Measurements from ENCODE around the gene ADAM17.

ADAM17 gene

GRCh38 chr2:9549420-9549819 is 6.2 kb downstream of the ADAM17 start:
- Histone ChIP-seq H3K4me1 (ENCODE audit: control insufficient read depth in 1 of 2, insufficient read depth in 1 of 2, low read depth in 1 of 2, low read length in 1 of 2) (peaks cover 58 to 77% of the 10 kb centered on the region in 2 experiments), H3K27me3 (no peaks in the 10 kb centered on the region), H3K9me3 (no peaks in the 10 kb centered on the region), H3K36me3 (no peaks in the 10 kb centered on the region), H3K4me3 (ENCODE audit: low read depth in 1 of 2, low read length in 1 of 2) (no peak overlapping the region), H3K27ac (peak overlapping the region; percentile 81)
- TF ChIP-seq, protein P1, sequence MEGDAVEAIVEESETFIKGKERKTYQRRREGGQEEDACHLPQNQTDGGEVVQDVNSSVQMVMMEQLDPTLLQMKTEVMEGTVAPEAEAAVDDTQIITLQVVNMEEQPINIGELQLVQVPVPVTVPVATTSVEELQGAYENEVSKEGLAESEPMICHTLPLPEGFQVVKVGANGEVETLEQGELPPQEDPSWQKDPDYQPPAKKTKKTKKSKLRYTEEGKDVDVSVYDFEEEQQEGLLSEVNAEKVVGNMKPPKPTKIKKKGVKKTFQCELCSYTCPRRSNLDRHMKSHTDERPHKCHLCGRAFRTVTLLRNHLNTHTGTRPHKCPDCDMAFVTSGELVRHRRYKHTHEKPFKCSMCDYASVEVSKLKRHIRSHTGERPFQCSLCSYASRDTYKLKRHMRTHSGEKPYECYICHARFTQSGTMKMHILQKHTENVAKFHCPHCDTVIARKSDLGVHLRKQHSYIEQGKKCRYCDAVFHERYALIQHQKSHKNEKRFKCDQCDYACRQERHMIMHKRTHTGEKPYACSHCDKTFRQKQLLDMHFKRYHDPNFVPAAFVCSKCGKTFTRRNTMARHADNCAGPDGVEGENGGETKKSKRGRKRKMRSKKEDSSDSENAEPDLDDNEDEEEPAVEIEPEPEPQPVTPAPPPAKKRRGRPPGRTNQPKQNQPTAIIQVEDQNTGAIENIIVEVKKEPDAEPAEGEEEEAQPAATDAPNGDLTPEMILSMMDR (IDR thresholded peaks at IDR 0.05) = no peak

DNA sequence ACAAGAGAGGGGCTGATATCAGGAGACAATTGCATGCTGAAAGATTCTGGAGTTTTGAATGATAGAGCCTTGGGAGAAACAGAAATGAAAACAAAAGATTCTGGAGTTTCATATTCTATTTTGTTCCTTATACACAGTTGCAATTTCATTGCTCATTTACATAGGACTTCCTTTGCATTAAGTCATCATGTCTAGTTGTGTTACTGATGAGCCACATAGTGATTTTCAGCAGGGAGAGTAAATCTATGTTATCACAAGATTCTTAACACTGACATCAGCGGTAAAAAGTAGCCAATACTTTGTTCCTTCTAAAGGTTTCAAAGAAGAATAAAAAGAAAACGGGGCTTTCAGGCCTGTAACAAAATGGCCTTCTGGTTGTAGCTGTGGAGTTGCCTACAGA is 7.1 kb downstream of the ADAM17 start:
- H3K27me3 ChIP-seq = no peaks in the 10 kb centered on the region
- peak overlapping the region; percentile 81 for H3K27ac ChIP-seq
- TF ChIP-seq, protein P1 (IDR thresholded peaks at IDR 0.05) = no peak
- H3K4me1 ChIP-seq (ENCODE audit: control insufficient read depth in 1 of 2, insufficient read depth in 1 of 2, low read depth in 1 of 2, low read length in 1 of 2) = peaks cover 55 to 70% of the 10 kb centered on the region in 2 experiments
- no peaks in the 10 kb centered on the region for H3K36me3 ChIP-seq
- H3K9me3 ChIP-seq = no peaks in the 10 kb centered on the region
- H3K4me3 ChIP-seq (ENCODE audit: low read depth in 1 of 2, low read length in 1 of 2) = no peak overlapping the region

DNA sequence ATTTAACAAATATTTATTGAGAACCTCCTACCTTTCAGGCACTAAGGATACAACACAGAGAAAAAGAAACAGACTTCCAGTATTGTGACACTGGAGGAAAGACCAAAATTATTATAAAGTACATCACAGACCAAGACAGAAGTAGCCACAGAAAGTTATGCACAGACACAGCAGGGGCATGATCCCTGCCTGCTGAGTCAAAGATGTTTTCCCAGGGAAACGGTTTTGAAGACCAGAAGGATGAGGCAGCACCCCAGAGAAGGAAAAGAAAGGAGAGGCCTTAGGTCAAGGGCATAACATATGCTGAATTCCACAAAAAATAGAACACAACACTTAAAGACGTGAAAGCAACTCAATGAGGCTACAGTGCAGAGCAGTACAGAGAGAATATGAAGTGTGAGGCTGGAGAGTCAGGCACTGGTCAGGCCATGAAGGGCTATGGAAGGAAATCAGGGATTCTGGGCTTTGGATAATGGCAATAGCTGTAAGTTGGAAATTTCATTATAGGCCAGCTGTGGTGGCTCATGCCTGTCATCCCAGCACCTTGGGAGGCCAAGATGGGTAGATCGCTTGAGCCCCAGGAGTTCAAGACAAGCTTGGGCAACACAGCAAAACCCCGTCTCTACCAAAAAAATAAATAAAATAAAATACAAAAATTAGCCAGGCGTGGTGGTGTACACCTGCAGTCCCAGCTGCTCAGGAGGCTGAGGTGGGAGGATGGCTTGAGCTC is 8.2 kb downstream of the ADAM17 start:
- H3K4me3 ChIP-seq (ENCODE audit: low read depth in 1 of 2, low read length in 1 of 2) = no peak overlapping the region
- H3K9me3 ChIP-seq = no peaks in the 10 kb centered on the region
- H3K27me3 ChIP-seq = no peaks in the 10 kb centered on the region
- peak overlapping the region; percentile 81 for H3K27ac ChIP-seq
- H3K36me3 ChIP-seq = peaks cover 6% of the 10 kb centered on the region
- H3K4me1 ChIP-seq (ENCODE audit: control insufficient read depth in 1 of 2, insufficient read depth in 1 of 2, low read depth in 1 of 2, low read length in 1 of 2) = peaks cover 50 to 61% of the 10 kb centered on the region in 2 experiments
- TF ChIP-seq, protein P1 (IDR thresholded peaks at IDR 0.05) = no peak

DNA sequence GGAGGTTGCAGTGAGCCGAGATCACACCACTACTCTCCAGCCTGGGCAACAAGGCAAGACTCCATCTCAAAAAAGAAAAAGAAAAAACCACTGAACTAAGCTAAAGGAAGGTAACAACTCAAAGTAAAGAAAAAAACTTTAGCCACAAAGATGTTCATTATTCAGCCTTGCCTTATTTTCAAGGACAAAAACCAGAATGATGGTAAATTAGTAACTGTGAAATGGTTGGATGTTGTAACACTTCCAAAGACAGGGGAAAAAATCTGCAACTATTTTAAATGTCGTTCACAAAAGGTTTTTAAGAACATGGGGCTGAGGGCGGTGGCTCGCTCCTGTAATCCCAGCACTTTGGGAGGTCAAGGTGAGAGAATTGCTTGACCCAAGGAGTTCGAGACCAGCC is 10.1 kb downstream of the ADAM17 start:
- H3K36me3 ChIP-seq = peaks cover 6% of the 10 kb centered on the region
- H3K4me1 ChIP-seq (ENCODE audit: control insufficient read depth in 1 of 2, insufficient read depth in 1 of 2, low read depth in 1 of 2, low read length in 1 of 2) = peaks cover 34 to 41% of the 10 kb centered on the region in 2 experiments
- H3K9me3 ChIP-seq = no peaks in the 10 kb centered on the region
- TF ChIP-seq, protein P1 (IDR thresholded peaks at IDR 0.05) = no peak
- H3K27me3 ChIP-seq = no peaks in the 10 kb centered on the region
- no peak overlapping the region for H3K27ac ChIP-seq
- no peak overlapping the region for H3K4me3 ChIP-seq (ENCODE audit: low read depth in 1 of 2, low read length in 1 of 2)

DNA sequence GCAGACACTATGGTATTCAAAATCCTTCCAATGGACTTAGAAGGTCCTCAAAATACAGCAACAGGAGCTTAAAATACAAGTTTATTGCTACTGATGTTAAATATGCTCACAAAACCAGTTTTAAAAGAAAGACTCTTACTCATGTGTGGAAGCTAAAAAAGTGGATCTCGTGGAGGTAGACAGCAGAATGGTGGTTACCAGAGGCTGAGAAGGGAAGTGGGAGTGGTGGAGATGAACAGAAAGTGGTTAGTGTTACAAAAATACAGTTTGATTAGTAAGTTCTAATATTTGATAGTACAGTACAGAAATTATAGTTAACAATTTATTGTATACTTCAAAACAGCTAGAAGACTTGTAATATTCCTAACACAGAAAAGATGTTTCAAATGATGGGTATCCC is 12.1 kb downstream of the ADAM17 start:
- Histone ChIP-seq H3K36me3 (peaks cover 6% of the 10 kb centered on the region), H3K27ac (peak overlapping the region; percentile 50), H3K4me3 (ENCODE audit: low read depth in 1 of 2, low read length in 1 of 2) (no peak overlapping the region), H3K4me1 (ENCODE audit: control insufficient read depth in 1 of 2, insufficient read depth in 1 of 2, low read depth in 1 of 2, low read length in 1 of 2) (peaks cover 19 to 24% of the 10 kb centered on the region in 2 experiments), H3K27me3 (no peaks in the 10 kb centered on the region), H3K9me3 (no peaks in the 10 kb centered on the region)
- TF ChIP-seq, protein P1 (IDR thresholded peaks at IDR 0.05) = no peak
